Fibroblast of lung (primary cell): Measurements from ENCODE around the gene A3GALT2. TPM values are rescaled to one million over a fixed set of nuclear protein-coding genes. Genes with fewer than 3 reads are reported as not detected.
A peak's percentile ranks its signal among the peaks of the same experiment; 100 is the strongest.

Experiments used
- DNase-seq, 2 donors: peaks; one replicate each; pipeline versions ENCODE4 v3.0.0 to v3.0.0-alpha.2; 2010; ENCODE audit warnings: low read depth in 2 of 2
- H2AFZ ChIP-seq: 2 replicates; pipeline ENCODE4 v1.5.1; 2012; ENCODE audit warnings: low read length, control low read depth, inconsistent platforms
- H3K27ac ChIP-seq: 2 replicates; pipeline ENCODE4 v1.5.1; 2011; ENCODE audit warnings: low read length, control low read depth; ENCODE audit not compliant: insufficient read depth
- H3K27me3 ChIP-seq: 2 replicates; pipeline ENCODE4 v1.5.1; 2011; ENCODE audit warnings: mild to moderate bottlenecking, low read length; ENCODE audit not compliant: control insufficient read depth, insufficient read depth
- H3K36me3 ChIP-seq: 2 replicates; pipeline ENCODE4 v1.5.1; 2011; ENCODE audit warnings: low read length; ENCODE audit not compliant: control insufficient read depth, insufficient read depth
- H3K4me1 ChIP-seq: 2 replicates; pipeline ENCODE4 v1.5.1; 2011; ENCODE audit warnings: low read length; ENCODE audit not compliant: control insufficient read depth, insufficient read depth; ENCODE audit errors: extremely low read depth
- H3K4me2 ChIP-seq: 2 replicates; pipeline ENCODE4 v1.5.1; 2011; ENCODE audit warnings: low read length, control low read depth; ENCODE audit not compliant: insufficient read depth; ENCODE audit errors: extremely low read depth
- H3K4me3 ChIP-seq, 4 experiments: fragments of 200-600 bp in 1 of 4; sonication (generic) in 1 of 4; replicated peaks in 1 of 4; 2 replicates each; pipeline ENCODE4 v1.5.1; 2011 to 2016; ENCODE audit warnings: low read length in 4 of 4, low read depth in 3 of 4, mild to moderate bottlenecking in 3 of 4, control low read depth in 2 of 4, inconsistent platforms in 1 of 4, mixed read lengths in 1 of 4; ENCODE audit not compliant: insufficient read depth in 1 of 4; ENCODE audit errors: control extremely low read depth in 1 of 4
- H3K79me2 ChIP-seq: 2 replicates; pipeline ENCODE4 v1.5.1; 2012; ENCODE audit warnings: mild to moderate bottlenecking, low read length, inconsistent platforms; ENCODE audit not compliant: control insufficient read depth, insufficient read depth
- H3K9ac ChIP-seq: 2 replicates; pipeline ENCODE4 v1.5.1; 2011; ENCODE audit warnings: mild to moderate bottlenecking, low read length, control low read depth; ENCODE audit not compliant: insufficient read depth
- H3K9me3 ChIP-seq: 2 replicates; pipeline ENCODE4 v1.5.1; 2012; ENCODE audit warnings: low read depth, low read length; ENCODE audit not compliant: control insufficient read depth, insufficient read depth
- H4K20me1 ChIP-seq: 2 replicates; pipeline ENCODE4 v1.5.1; 2011; ENCODE audit warnings: low read length; ENCODE audit not compliant: control insufficient read depth, insufficient read depth; ENCODE audit errors: extremely low read depth
- CTCF ChIP-seq, 2 donors: IDR thresholded peaks in 1 of 2; conservative IDR thresholded peaks in 1 of 2; 1 replicate in 1 of 2; 2 replicates in 1 of 2; pipeline ENCODE4 v1.5.1; 2011 to 2012; ENCODE audit warnings: low read length in 2 of 2, control low read depth in 1 of 2, inconsistent platforms in 1 of 2, low read depth in 1 of 2, mild to moderate bottlenecking in 1 of 2
- EZH2 ChIP-seq: IDR thresholded peaks from 2 replicates; pipeline ENCODE4 v1.5.1; 2012; ENCODE audit warnings: low read length, control low read depth, mild to moderate bottlenecking; ENCODE audit errors: missing control alignments
- polyA plus RNA-seq, 2 donors: library from polyadenylated mRNA; depleted of rRNA in 1 of 2; stranded (reverse) in 1 of 2; unstranded in 1 of 2; fragments of >200 nt; gene quantifications; 2 replicates each; pipeline ENCODE4 v1.2.1, GENCODE V29; 2011 to 2012; ENCODE audit warnings: missing spikeins in 1 of 2
- total RNA-seq: library from RNA; depleted of rRNA; stranded (reverse); fragments of >200 nt; gene quantifications from 2 replicates; pipeline ENCODE4 v1.2.1, GENCODE V29; 2014

Gene A3GALT2
- total and polyA plus RNA-seq, 2 donors (not counting 1 experiment from before 2014, with no cell fraction given) = not detected

GRCh38 chr1:33342041-33342723 lies 21.3 kb upstream of the A3GALT2 start:
- peaks cover 2% of the 10 kb centered on the region for H4K20me1 ChIP-seq
- H3K9ac ChIP-seq = peak overlapping the region; percentile 52
- H3K27ac ChIP-seq = peak overlapping the region; percentile 86
- peaks cover 4% of the 10 kb centered on the region for H3K36me3 ChIP-seq
- H3K4me3 ChIP-seq = peak overlapping the region in 3 of 4 experiments; percentile 21 to 42 (median 32)
- H3K4me2 ChIP-seq = peak overlapping the region; percentile 82
- peak; percentile 99 for DNase-seq
- H2AFZ ChIP-seq = no peak overlapping the region
- H3K4me1 ChIP-seq = peaks cover 71% of the 10 kb centered on the region
- no peaks in the 10 kb centered on the region for H3K27me3 ChIP-seq
- H3K9me3 ChIP-seq = no peaks in the 10 kb centered on the region
- no peak for TF ChIP-seq EZH2
- TF ChIP-seq CTCF (conservative IDR thresholded peaks at IDR 0.05 in 1 of 2, IDR thresholded peaks at IDR 0.05 in 1 of 2; ENCODE audit: low read depth in 1 of 2, low read length in 2 of 2) = no peak
- H3K79me2 ChIP-seq = peaks cover 99% of the 10 kb centered on the region

DNA sequence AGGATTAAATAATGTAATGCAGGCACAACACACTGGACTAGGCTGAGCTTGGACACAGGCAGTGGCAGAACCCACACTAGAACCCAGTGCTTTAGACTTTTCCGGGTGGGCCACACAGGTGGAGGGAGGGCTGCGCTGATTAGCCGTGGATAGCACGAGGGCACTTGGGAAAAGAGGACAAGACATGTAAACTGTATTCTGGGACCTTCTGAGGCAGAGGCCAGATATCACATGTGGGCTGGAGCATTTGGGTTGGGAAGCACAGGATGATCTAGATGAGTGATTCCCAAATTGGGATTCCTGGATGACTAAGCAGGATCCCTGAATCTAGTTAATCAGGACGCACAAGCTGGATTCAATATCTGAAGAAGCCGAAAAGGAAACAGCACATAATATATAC lies 20.3 kb upstream of the A3GALT2 start:
- H4K20me1 ChIP-seq = peaks cover 2% of the 10 kb centered on the region
- DNase-seq = no peak

GRCh38 chr1:33339413-33339812 lies 18.5 kb upstream of the A3GALT2 start:
- no peaks in the 10 kb centered on the region for H3K27me3 ChIP-seq
- peaks cover 2% of the 10 kb centered on the region for H4K20me1 ChIP-seq
- H3K27ac ChIP-seq = peak overlapping the region; percentile 78
- peak overlapping the region in 1 of 4 experiments; percentile 29 for H3K4me3 ChIP-seq
- H3K9ac ChIP-seq = peak overlapping the region; percentile 9
- H3K9me3 ChIP-seq = no peaks in the 10 kb centered on the region
- no peak overlapping the region for H2AFZ ChIP-seq
- H3K4me2 ChIP-seq = peak overlapping the region; percentile 72
- H3K79me2 ChIP-seq = peaks cover 99% of the 10 kb centered on the region
- no peak for DNase-seq
- H3K4me1 ChIP-seq = peaks cover 71% of the 10 kb centered on the region
- peaks cover 5% of the 10 kb centered on the region for H3K36me3 ChIP-seq
- TF ChIP-seq EZH2 (no peak), CTCF (conservative IDR thresholded peaks at IDR 0.05 in 1 of 2, IDR thresholded peaks at IDR 0.05 in 1 of 2; ENCODE audit: low read depth in 1 of 2, low read length in 2 of 2) (peak in 1 of 2 donors; percentile 30)

More for the DNA sequence above, 20.3 kb upstream of the A3GALT2 start:
- Histone ChIP-seq H3K9ac (no peak overlapping the region), H3K4me2 (peak overlapping the region; percentile 25), H3K4me1 (peaks cover 70% of the 10 kb centered on the region), H3K4me3 (no peak overlapping the region), H2AFZ (no peak overlapping the region), H3K27me3 (no peaks in the 10 kb centered on the region), H3K36me3 (peaks cover 4% of the 10 kb centered on the region), H3K9me3 (no peaks in the 10 kb centered on the region), H3K27ac (peak overlapping the region; percentile 86), H3K79me2 (peaks cover 99% of the 10 kb centered on the region)
- TF ChIP-seq CTCF (conservative IDR thresholded peaks at IDR 0.05 in 1 of 2, IDR thresholded peaks at IDR 0.05 in 1 of 2; ENCODE audit: low read depth in 1 of 2, low read length in 2 of 2) (no peak), EZH2 (no peak)
